Left lobe of liver (tissue), 2 donors: ENCODE results near the gene SMURF2. TPM values are rescaled to one million over a fixed set of nuclear protein-coding genes. Genes with fewer than 3 reads are reported as not detected.
A peak's percentile ranks its signal among the peaks of the same experiment; 100 is the strongest.
"Not testable (repeated sequence)": the region's sequence is repeated elsewhere in the genome, so short reads cannot be mapped to it uniquely, and the experiment has no call there.

Experiments
- ATAC-seq: fragments of 200-7000 bp; cut with Tn5 transposase; one replicate; pipeline ENCODE4 v1.9.1; 2020; ENCODE audit warnings: mild to moderate bottlenecking, moderate library complexity
- DNase-seq: peaks from one replicate; pipeline ENCODE4 v3.0.0-alpha.2; 2020; ENCODE audit warnings: low spot score
- total RNA-seq: library from RNA; stranded (reverse); gene quantifications from one replicate; pipeline ENCODE4 v1.2.1, GENCODE V29; 2021
- donor health status: DM: no; HTN: no; CAD: no; lungs with moderate emphysema.
- donor health status: DM: no; HTN: yes; CAD: no.

SMURF2 gene
- total RNA-seq, 1 donor from 2014 or later: 2.2 TPM

DNA sequence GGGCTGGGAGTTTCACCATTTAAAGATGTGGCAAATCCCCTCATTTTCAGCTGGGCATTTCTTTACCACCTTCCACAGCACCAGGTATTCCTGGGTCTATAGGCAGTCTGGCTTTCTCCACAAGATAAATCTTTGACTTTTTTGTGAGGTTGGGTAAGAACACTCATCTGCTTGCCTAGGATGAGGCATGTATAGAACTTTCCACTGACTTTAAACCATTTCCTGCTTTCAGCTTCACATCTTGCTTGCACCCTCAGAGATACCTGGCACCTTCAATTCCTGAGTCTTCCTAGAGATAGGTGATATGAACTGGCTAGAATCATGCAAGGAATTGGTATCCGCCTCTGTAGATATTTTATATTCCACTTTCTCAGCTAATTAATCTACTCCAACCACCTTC is 27.9 kb downstream of the SMURF2 start:
- DNase-seq (no peak), ATAC-seq (no peak)

DNA sequence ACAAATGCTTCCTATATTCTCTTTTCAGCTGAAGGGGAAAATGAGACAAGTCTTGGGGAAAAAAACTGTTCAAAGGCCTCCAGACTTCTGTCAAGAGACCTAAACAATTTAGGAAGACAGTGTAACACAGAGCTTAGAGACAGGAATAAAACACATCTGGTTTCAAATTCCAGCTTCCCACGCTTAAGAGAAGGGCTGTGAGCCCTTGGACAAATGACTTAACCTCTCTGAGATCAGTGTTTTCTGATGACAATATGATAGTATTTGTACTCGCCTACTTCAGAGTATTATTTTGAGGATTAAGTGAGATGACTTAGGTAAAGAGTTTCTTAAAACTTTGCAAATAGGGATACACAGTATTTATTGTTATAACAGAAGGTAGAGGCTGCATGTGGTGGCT is 29.5 kb downstream of the SMURF2 start:
- DNase-seq (no peak), ATAC-seq (no peak)

DNA sequence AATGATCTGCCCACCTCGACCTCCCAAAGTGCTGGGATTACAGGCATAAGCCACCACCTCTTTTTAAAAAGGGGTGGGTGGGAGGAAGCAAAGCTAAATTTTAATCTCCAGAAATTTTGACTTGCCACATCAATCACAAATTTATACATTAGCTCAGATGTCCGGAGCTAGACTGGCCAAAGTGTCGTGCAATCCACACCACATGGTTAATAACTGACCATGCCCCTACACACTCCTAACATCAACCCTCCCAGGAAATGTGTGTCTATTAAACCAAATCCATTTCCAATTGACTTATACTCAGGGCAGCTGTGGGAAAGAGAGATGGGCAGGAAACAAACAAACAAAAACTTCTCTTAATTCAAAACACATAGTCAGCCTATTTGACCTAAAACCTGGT is 29.9 kb downstream of the SMURF2 start:
- ATAC-seq (peak; percentile 23), DNase-seq (no peak)

DNA sequence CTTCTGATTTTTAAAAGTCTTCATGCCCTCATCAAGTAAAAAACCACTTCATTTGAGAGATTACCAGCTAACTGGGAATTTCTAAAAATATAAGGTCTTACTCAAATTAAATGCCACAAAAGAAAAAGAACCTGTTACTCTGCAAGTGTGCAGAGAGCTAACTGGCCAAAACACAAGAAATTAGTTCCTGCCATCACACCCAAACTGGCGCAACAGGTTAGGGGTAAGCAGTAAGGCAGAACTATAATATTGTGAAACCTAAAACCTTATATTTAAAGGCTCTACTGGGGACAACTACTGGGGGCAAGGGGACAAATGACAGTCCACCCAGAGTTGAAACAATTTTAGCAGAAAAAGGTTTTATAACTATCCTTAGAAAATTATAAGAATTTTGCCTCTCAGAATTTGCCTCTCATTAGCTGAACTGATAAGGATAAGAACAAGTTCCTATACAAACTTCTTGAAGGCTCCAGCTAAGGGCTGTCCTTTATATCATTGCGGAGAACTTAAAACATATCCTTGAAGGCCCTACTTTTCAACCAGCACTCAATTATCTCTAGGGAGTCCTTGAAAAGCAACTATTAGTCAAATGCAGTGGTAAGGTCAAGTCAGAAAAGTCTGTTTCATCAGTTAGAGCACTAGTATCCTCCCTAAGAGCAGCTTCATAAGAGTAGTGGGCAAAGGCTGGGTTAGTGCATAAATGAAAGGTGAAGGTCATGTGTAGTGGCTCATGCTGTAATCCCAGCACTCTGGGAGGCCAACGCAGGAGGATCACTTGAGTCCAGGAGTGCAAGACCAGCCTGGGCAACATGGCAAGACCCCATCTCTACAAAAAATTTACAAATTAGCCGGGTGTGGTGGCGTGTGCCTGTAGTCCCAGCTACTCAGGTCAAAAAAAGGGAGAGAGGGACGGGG is 31.5 kb downstream of the SMURF2 start:
- DNase-seq (no peak), ATAC-seq (no peak)

DNA sequence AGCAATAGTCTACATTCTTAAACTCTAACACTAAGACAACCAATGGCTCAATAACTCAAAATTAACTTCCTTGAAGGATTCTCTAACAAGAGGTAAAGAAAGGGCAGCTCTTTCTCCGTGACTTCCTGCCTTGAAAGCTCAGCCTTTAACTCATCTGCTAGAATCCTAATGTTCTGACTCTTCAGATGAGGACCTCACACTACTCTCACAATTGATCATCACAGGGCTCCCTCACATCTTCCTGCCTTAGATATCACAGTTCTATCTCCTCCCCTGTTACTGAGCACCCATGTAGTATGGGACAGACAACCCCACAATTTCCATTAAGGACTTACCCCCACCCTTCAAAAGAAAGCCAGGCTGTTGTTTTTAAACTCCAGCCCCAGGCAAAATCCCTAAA is 33.5 kb downstream of the SMURF2 start:
- DNase-seq: no peak
- no peak for ATAC-seq

DNA sequence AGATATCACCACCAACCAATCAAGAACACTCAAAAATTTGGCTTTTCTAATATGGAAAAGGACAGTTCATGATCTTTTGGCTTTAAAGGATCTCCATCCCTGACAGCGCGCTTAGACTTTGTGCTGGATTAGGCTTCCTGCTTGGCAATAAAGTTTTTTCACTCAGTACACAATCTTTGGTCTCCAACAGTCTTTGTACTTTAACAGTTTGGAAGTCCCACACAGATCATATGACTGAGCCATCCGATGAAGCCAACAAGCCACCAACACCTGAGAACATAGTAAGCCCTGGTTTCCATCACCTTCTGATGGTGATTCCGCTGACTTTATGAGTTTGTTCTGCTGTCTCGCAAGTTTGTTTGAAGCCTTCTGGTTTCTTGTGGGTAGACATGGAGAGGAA is 34.3 kb downstream of the SMURF2 start:
- ATAC-seq: peak; percentile 87

DNA sequence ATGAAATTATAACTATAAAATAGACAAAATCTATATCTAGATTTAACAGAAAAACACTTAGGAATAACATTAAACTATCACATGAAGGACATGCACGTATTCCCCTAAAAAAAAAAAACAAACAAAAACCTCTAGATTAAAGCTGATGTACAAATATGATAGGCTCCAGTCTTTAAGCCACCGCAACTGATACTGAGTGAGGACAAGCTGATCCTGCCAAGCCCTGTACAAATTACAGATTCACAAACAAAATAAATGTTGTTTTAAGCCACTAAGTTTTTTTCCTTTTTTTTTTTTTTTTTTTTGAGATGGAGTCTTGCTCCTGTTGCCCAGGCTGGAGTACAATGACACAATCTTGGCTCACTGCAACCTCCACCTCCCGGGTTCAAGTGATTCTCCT is 35.3 kb downstream of the SMURF2 start:
- peak; percentile 42 for ATAC-seq
- no peak for DNase-seq

More for the DNA sequence above, 34.3 kb downstream of the SMURF2 start:
- DNase-seq: no peak

DNA sequence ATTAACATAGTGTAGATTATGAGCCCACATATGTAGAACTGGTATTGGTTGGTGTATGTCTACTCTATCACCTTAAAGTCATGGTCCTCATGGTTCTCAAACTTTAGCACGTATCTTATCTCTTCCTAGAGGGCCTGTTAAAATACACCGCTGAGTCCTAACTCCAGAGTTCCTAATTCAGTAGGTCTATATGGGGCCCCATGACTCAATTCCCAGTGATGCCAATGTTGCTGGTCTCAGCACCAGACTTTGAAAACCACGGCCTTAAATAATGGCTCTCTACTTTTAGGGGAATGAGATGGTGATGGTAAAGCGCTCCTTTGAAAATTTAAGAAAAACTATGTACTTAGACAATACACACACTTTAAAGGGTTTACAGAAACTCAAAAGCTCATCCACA is 36.6 kb downstream of the SMURF2 start:
- DNase-seq (no peak), ATAC-seq (no peak)

DNA sequence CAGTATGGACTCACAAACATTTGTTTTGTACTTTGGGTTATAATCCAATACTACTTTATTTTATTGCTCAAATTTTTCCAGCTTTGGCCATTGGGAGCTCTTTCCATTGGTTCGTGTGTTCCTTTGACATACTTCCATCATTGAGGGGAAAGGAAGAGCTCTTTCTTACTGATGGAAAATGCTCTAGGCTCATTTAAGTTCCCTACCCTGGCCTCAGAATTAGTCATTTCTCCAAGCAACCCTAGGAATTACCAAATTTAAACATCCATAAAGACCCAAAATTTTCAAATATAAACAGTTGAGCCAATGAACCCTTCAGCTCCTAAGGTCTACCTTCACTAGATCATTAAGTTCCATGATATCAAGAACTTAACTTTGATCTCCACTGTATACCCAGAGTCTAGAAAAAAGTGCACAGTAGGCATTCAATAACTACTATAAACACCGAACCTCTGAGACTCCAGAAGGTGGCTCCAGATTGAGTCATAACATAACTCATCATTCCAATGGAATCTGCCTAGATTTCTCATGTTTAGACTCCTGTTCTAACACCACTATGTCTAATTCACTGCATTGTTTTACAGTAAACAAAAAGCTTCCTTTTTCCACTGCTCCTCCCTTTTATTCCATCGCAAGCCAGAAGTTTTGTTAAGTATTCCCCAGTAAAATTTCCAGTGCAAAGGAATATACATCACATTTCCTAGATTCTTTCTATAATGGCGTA is 39.0 kb downstream of the SMURF2 start:
- no peak for ATAC-seq

DNA sequence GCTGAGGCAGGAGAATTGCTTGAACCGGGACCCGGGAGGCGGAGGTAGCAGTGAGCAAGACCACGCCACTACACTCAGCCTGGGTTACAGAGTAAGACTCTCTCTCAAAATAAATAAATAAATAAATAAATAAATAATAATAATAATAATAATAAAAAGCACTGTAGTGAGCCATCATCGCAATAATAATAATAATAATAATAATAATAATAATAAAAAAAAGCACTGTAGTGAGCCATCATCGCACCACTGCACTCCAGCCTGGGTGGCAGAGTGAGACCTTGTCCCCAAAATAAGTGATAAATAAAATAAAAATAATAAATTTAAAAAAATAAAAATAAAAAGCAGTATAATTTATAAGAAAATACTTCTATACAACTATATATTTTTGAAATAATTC is 40.3 kb downstream of the SMURF2 start:
- DNase-seq (no peak), ATAC-seq (no peak)

More for the DNA sequence above, 39.0 kb downstream of the SMURF2 start:
- DNase-seq: no peak

DNA sequence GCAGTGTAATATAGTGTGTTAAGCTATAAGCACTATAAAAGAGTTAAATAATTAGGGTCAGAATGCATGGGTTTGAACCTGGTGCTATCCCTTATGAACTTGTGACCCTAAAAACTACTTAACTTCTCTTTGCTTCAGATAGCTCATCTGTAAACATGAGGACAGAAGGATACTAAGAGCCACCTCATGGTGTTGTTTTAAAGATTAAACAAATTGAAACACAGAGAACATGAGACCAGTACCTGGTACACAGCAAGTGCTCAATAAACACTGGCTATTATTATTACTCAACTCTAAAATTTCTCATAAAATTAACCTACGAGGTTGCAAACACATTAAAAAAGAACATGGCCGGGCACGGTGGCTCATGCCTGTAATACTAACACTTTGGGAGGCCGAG is 43.3 kb downstream of the SMURF2 start:
- no peak for ATAC-seq
- no peak for DNase-seq

DNA sequence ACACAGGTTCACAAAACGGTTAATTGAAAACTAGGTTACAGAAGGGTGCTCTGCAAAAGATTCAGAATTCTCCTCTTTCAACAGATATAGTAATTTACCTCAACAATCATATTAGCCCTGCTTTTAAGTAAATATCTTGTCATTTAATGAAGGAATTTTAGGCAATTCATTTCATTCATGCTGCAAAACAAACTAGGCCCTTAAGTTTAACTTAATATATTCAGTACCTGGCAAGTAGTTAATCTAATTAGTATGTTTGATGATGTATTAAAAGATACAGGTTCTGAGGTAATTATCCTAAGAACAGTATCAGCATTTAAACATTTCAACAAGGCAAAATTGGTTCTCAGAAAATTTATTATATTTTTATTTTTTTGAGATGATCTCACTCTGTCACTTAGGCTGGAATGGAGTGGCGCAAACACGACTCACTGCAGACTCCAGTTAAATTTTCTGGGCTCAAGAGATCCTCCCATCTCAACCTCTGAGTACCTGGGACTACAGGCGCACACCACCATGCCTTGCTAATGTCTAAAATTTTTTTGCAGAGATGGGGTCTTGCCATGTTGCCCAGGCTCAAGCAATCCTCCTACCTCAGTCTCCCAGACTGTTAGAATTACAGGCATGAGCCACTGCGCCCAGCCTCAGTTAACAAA is 44.9 kb downstream of the SMURF2 start:
- no peak for ATAC-seq
- DNase-seq: no peak

DNA sequence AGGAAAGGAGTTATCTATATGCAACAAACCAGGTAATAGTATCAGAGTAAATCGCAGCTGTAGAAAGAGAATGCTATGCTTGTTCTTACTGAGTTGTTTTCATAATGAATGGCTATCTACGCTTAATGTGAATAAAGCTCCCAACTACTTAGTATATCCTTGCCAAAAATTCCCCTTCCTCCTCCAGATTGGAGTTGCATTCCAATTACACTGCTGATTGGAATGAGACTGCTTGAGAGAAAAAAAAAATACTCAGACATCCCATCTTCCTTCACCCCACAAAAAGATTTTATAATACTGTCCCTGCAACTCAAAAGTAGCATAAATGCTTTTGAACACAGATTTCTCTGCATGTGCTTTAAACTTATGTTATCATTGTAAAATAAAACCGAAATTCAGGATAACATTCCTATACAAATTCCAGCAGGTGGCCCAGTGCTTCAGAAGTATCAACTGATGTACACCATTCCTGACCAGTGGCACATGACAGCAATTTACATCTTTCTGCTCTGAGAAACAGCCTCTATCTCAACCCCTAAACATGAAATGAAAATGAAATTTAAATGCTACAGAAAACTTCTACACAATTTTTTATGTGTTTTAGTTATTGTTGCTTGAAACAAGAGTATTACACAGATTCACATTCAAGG is 47.0 kb downstream of the SMURF2 start:
- no peak for ATAC-seq
- DNase-seq: no peak

DNA sequence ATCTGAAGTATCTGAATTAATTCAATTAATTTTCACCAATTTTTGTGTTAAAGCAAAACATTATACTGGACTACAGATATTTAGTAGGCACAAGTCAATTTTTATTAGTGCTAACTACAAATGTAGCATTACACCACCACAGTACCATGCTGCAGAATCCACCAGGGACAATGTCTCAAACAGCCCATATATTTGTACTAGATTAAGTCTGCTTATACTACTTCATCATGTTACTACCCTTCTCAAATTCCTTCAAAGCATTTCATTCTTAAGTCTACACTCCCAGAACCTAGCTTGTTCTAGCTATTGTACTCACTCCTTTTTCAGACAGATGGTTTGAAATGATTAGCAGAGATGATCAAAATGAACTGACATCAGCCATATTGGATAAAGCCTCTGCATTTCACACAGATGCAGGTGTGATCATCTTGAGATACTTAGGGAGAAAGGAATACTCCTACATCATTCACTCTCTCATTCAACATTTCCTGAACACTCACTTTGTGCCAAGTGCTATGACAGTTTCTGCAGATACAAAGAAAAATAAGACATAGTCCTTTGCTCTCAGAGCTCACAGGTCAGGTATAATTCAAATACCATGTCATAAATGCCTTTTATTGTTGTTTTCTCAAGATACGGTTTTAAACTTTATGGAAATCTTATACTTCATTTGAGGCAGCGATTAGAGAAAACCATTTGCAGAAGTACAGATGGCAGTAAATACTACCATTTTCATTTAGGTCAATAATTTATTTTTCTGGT is 47.7 kb downstream of the SMURF2 start:
- ATAC-seq (no peak), DNase-seq (no peak)

DNA sequence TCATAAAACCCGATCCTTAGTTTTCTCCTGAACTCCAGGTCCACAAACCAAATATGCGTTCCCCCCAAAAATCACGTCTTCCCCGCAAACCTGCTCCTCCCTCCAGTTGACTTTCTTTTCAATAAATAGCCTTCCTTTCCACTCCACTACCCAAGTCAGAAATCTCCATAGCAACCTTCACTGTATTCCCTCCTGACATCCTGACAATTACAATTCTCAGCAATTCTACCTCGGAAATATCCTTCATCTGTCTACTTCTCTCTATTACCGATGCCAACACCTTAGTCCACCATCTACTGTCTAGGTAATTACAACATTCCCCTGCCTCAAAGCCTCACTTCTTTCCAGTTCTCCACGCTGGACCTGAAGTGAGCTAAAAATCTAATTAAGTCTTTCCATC is 50.7 kb downstream of the SMURF2 start:
- ATAC-seq: no peak
- DNase-seq: no peak

DNA sequence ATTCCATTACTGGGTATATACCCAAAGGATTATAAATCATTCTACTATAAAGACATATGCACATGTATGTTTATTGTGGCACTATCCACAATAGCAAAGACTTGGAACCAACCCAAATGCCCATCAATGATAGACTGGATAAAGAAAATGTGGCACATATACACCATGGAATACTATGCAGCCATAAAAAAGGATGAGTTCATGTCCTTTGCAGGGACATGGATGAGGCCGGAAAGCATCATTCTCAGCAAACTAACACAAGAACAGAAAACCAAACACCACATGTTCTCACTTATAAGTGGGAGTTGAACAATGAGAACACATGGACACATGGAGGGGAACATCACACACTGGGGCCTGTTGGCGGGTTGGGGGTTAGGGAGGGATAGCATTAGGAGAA is 51.9 kb downstream of the SMURF2 start:
- not testable (repeated sequence) for DNase-seq

DNA sequence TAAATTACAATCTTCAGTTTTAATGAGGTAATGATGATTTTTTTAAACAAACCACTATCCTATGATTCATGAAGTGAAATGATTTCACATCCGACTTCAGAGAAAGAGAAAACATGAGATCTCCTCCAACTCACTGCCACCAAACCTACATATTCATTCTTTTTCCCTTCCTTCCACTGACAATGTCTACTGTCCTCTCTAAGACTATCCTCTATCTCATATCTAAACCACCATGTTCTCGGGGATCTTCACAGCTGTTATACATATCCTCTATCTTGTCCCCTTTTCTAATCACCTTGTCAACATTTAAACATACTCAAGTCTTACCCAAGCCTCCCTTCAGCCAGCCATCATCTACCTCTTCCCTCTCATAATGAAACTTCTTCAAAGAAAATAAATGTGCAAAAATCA is 53.5 kb downstream of the SMURF2 start:
- DNase-seq: no peak
- ATAC-seq: no peak

More for the DNA sequence above, 51.9 kb downstream of the SMURF2 start:
- ATAC-seq: not testable (repeated sequence)

DNA sequence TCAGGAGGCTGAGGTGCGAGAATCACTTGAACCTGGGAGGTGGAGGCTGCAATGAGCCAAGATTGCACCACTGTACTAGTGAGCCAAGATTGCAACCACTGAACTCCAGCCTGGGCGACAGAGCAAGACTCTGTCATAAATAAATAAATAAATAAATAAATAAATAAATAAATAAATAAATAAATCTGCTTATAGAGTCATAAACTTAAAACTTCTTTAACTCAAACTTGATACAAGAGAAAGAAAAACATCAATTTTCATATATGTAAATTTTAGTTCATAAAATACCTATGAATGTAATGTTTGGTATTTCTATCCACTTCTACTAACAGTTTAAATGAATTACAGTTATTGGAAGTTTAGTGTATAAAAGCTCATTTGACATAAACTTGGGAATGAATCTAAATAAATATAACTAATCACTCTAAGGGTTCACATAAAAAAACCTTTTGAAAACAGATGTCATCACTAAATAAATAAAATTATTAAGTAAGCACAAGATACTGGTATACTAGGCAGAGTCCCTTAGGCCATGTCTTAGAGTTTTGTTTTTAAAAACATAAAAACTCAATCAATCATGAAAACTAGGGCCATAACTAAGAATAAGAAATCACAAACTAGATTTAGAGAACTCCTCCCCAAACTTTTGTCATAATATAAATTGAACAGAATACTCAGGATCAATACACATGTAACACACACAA is 54.1 kb downstream of the SMURF2 start:
- ATAC-seq (no peak), DNase-seq (no peak)

DNA sequence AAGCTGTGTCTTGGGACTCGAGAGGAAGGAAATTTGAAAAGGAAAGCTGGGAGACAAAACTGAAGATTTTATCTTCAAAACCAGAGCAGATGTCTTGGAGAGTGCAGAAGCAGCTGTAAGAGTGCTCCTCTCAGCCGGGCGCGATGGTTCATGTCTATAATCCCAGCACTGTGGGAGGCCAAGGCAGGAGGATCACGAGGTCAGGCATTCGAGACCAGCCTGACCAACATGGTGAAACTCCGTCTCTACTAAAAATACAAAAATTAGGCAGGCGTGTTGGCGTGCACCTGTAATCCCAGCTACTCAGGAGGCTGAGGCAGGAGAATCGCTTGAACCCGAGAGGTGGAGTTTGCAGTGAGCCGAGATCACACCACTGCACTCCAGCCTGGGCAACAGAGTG is 57.6 kb downstream of the SMURF2 start:
- not testable (repeated sequence) for DNase-seq, ATAC-seq

DNA sequence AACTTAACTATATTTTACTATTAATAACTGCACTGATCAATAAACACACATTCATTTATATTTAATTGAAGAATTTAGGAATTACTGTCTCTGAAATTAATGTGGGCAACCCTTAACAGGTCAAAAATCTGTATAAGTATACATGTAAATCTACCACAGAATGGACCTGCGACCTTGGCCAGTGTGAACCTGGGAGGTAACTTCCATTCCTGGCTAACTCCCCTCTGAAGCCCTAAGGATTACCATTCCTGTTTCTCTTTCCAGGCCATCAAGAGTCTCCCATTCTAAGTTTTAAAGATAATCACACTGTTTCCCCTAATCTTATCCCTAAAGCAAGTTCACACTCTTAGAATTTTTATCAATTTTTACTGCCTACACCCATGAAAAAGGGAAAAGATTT is 58.1 kb downstream of the SMURF2 start:
- ATAC-seq: no peak

More for the DNA sequence above, 58.1 kb downstream of the SMURF2 start:
- no peak for DNase-seq
